A549 (cell line): Measurements from ENCODE around the gene CERS2.

Experiments used
- CEBPB ChIP-seq, 2 experiments: fragments of >200 bp in 1 of 2; sonication (Bioruptor Twin) in 1 of 2; formaldehyde crosslinking in 1 of 2; IDR thresholded peaks; 2 replicates each; pipeline ENCODE4 v1.6.1; 2012 to 2016
- CHD2 ChIP-seq: fragments of 150-350 bp; IDR thresholded peaks from 2 replicates; pipeline ENCODE4 v1.6.1; 2014; ENCODE audit warnings: low read length; ENCODE audit not compliant: partially characterized antibody
- EP300 ChIP-seq, 2 experiments: fragments of >200 bp; sonication (Bioruptor Twin); formaldehyde crosslinking; IDR thresholded peaks; 2 replicates in 1 of 2; 3 replicates in 1 of 2; pipeline ENCODE4 v1.6.1; 2016 to 2017
- HOXB5 ChIP-seq: fragments of 250-450 bp; sonication (Bioruptor Pico); IDR thresholded peaks from 2 replicates; pipeline ENCODE4 v1.5.0; 2020; ENCODE audit warnings: mild to moderate bottlenecking, moderate library complexity
- JUNB ChIP-seq: fragments of >200 bp; sonication (Bioruptor Twin); formaldehyde crosslinking; IDR thresholded peaks from 2 replicates; pipeline ENCODE4 v1.6.1; 2016
- MAFK ChIP-seq: fragments of 450-650 bp; IDR thresholded peaks from 2 replicates; pipeline ENCODE4 v1.6.1; 2014; ENCODE audit not compliant: partially characterized antibody
- POLR2A ChIP-seq: IDR thresholded peaks from 2 replicates; pipeline ENCODE4 v1.6.1; 2012; ENCODE audit warnings: mild to moderate bottlenecking, low read length
- SMC3 ChIP-seq: fragments of >200 bp; sonication (Bioruptor Twin); formaldehyde crosslinking; IDR thresholded peaks from 3 replicates; pipeline ENCODE4 v1.6.1; 2018; ENCODE audit warnings: inconsistent platforms
- TF ChIP-seq, protein P1 (sequence below): fragments of >200 bp; sonication (Bioruptor Twin); formaldehyde crosslinking; IDR thresholded peaks from 3 replicates; pipeline ENCODE4 v1.5.1; 2016
- TF ChIP-seq, protein P2 (sequence below): IDR thresholded peaks from 2 replicates; pipeline ENCODE4 v1.6.1; 2012

DNA sequence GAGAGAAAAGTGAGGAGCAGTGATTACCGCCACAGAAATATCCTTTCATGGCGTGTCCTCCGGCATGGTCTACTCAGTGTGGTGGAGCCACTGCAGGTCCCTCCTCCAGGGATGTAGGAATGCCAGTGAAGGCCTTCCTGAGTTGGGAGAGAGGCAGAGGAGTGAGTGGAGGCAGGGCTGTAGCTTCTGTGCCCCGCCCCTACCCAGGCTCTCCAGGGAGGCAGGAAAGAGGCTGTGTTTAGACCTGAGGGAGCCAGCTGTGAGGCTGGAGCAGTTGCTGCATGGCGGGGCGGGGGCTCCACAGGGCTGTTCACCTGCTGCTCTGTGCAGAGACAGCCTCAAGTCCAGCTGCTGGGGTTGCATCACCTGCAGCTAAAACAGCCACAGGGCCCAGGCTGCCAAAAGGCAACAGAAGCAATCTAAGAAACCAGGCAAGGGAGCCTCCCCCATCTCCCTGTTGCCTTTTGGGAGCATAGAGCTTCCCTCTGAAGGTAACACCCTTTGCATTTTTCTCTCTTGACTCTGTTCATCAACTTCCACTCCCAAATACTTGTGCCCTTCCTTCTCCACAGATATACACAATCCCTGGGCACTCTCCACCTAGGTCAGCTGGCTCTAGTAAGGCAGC, 6.7 kb upstream of the CERS2 start:
- TF ChIP-seq, protein P1, sequence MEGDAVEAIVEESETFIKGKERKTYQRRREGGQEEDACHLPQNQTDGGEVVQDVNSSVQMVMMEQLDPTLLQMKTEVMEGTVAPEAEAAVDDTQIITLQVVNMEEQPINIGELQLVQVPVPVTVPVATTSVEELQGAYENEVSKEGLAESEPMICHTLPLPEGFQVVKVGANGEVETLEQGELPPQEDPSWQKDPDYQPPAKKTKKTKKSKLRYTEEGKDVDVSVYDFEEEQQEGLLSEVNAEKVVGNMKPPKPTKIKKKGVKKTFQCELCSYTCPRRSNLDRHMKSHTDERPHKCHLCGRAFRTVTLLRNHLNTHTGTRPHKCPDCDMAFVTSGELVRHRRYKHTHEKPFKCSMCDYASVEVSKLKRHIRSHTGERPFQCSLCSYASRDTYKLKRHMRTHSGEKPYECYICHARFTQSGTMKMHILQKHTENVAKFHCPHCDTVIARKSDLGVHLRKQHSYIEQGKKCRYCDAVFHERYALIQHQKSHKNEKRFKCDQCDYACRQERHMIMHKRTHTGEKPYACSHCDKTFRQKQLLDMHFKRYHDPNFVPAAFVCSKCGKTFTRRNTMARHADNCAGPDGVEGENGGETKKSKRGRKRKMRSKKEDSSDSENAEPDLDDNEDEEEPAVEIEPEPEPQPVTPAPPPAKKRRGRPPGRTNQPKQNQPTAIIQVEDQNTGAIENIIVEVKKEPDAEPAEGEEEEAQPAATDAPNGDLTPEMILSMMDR: no peak
- TF ChIP-seq JUNB (no peak), POLR2A (no peak), HOXB5 (CRISPR knock-in tag) (no peak), SMC3 (no peak), EP300 (IDR thresholded peaks at IDR 0.05) (no peak), MAFK (no peak), CHD2 (no peak), CEBPB (IDR thresholded peaks at IDR 0.05) (no peak)
- TF ChIP-seq, protein P2, sequence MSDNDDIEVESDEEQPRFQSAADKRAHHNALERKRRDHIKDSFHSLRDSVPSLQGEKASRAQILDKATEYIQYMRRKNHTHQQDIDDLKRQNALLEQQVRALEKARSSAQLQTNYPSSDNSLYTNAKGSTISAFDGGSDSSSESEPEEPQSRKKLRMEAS: no peak
